Measurements from ENCODE around the gene CHMP4A.

- TF ChIP-seq CTCF (IDR thresholded peaks at IDR 0.05) (no peak), MAX (CRISPR knock-in tag; IDR thresholded peaks at IDR 0.05) (no peak), FOXP1 (CRISPR knock-in tag; IDR thresholded peaks at IDR 0.05; ENCODE audit: borderline replicate concordance) (no peak)
- TF ChIP-seq, protein P1, sequence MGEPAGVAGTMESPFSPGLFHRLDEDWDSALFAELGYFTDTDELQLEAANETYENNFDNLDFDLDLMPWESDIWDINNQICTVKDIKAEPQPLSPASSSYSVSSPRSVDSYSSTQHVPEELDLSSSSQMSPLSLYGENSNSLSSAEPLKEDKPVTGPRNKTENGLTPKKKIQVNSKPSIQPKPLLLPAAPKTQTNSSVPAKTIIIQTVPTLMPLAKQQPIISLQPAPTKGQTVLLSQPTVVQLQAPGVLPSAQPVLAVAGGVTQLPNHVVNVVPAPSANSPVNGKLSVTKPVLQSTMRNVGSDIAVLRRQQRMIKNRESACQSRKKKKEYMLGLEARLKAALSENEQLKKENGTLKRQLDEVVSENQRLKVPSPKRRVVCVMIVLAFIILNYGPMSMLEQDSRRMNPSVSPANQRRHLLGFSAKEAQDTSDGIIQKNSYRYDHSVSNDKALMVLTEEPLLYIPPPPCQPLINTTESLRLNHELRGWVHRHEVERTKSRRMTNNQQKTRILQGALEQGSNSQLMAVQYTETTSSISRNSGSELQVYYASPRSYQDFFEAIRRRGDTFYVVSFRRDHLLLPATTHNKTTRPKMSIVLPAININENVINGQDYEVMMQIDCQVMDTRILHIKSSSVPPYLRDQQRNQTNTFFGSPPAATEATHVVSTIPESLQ (CRISPR knock-in tag; IDR thresholded peaks at IDR 0.05): no peak
Measured at GRCh38 chr14:24211311-24211710, 2.0 kb downstream of the CHMP4A start.
